GM12865 (cell line): Measurements from ENCODE around the gene CD200.
"Not testable (repeated sequence)": the region's sequence is repeated elsewhere in the genome, so short reads cannot be mapped to it uniquely, and the experiment has no call there.

Experiments used
- DNase-seq: peaks from one replicate; pipeline ENCODE4 v3.0.0; 2010; ENCODE audit warnings: low read depth
- H3K4me3 ChIP-seq: 2 replicates; pipeline ENCODE4 v1.5.1; 2011; ENCODE audit warnings: mild to moderate bottlenecking, low read depth, low read length, control low read depth
- TF ChIP-seq, protein P1 (sequence below): IDR thresholded peaks from 2 replicates; pipeline ENCODE4 v1.5.1; 2011; ENCODE audit warnings: low read length, control low read depth, low read depth, inconsistent platforms; ENCODE audit not compliant: insufficient read depth; ENCODE audit errors: missing control alignments

The CD200 gene

DNA sequence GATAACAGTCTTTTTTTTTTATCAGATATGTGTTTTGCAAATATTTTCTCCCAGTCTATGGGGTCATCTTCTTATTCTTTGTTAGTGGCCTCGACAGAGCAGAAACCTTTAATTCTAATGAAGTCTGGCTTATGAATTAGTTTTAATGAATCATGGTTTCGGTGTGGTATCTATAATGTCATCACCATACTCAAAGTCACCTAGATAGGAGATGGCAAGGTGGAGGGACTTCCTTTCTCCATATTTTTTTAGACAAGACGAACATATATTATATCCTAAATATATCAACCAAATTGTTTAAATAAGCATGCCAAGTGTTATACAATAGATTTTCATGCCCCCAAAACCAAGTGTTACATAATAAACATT lies 60.4 kb downstream of the CD200 start:
- TF ChIP-seq, protein P1, sequence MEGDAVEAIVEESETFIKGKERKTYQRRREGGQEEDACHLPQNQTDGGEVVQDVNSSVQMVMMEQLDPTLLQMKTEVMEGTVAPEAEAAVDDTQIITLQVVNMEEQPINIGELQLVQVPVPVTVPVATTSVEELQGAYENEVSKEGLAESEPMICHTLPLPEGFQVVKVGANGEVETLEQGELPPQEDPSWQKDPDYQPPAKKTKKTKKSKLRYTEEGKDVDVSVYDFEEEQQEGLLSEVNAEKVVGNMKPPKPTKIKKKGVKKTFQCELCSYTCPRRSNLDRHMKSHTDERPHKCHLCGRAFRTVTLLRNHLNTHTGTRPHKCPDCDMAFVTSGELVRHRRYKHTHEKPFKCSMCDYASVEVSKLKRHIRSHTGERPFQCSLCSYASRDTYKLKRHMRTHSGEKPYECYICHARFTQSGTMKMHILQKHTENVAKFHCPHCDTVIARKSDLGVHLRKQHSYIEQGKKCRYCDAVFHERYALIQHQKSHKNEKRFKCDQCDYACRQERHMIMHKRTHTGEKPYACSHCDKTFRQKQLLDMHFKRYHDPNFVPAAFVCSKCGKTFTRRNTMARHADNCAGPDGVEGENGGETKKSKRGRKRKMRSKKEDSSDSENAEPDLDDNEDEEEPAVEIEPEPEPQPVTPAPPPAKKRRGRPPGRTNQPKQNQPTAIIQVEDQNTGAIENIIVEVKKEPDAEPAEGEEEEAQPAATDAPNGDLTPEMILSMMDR: no peak
- no peak for DNase-seq
- H3K4me3 ChIP-seq: no peak overlapping the region

DNA sequence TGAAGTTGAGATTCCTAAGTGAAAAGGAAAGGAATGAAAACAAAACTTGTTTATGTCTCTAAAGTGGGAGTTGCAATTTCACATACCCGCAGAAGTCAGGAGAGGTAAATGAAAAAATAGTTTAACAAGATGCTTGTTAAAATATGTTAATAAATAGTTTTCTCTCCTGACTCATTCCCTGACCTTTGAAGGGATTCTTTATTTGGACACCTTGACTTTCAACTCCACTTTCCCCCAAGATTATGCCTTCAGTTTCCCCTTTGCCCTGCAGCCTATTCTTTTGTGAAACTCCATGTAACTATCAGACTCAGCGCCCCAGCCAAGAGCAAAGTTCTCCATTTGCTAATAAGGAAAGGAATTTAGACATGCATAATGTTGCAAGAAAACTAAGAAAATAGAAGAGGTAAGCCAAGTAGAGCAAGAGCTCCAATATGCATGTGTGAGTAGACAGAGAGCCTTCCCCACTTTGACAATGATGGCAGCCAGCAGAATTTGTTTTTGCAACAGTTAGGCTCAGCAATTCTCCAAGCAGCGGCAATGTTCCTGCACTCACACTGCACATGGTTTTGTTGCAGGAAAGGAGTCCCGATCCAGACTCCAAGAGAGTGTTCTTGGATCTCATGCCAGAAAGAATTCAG lies 61.2 kb downstream of the CD200 start:
- no peak for DNase-seq
- no peak overlapping the region for H3K4me3 ChIP-seq
- TF ChIP-seq, protein P1: no peak

DNA sequence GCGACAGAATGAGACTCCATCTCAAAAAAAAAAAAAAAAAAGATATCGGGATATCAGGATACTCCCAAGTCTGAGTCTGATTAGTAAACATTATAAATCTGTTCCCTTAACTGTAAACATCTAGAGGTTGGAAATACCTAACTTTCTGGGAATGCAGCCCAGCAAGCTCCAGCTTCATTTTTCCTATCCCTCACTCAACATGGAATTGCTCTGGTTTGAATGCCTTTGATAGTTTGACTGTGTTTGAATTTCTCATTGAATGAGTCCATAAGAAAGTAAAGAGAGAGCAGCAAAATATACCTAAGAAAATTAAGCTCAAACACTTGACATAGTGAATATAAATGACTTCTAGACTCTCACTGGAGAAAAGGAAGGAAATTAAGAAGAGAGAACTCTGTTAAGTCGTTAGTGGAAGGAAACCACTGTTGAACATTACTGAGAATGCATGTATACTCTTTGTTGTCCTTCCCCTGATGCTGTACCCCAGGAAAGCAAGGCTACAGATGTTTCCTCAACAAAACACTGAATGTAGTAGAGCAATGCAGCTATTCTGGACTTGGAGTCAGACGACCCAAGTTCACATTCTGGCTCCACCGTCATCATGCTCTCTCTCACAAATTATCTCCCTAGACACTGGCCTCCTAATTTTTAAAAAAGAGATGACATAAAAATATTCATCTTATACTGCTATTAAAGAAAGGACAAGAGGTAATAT lies 62.4 kb downstream of the CD200 start:
- no peak for DNase-seq
- TF ChIP-seq, protein P1: no peak
- H3K4me3 ChIP-seq: no peak overlapping the region

DNA sequence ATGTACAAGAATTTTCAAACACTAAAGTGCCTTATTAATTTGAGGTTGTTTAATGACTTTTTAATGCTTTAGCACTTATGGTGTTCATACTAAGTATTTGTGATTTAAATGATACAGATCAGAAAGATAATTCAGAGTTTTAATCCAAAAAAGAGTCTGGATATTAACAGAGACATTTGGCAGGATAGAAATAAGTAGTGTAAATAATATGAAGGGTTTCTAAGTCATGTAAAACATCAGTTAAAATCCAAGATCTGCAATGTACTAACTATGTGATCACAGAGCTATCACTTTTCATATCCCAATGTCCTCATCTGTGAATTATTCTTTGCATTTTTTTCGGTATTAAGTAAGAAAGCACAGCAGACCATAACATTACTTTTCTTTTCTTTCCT lies 62.9 kb downstream of the CD200 start:
- DNase-seq: no peak
- TF ChIP-seq, protein P1: no peak

DNA sequence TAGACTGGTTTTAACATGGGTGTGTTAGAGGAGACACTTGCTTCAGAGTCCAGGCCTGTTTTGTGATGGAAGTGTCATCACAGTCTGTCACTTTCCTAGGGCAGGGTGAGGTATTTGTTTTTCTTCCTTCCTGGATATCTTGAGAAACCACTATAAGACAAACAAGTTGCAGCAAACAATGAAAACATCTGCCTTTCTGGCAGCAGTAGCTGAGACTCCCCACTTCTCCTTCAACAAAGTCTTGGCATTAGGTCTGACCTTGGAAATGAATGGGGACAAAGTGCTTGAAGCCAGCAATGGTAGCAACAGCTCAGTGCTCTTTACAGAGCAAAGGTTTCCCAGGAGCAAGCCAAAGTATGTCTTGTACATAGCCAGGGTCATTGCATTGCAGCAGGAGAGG lies 64.6 kb downstream of the CD200 start:
- TF ChIP-seq, protein P1: no peak
- H3K4me3 ChIP-seq: no peak overlapping the region
- DNase-seq: no peak

More for the DNA sequence above, 62.9 kb downstream of the CD200 start:
- no peak overlapping the region for H3K4me3 ChIP-seq

DNA sequence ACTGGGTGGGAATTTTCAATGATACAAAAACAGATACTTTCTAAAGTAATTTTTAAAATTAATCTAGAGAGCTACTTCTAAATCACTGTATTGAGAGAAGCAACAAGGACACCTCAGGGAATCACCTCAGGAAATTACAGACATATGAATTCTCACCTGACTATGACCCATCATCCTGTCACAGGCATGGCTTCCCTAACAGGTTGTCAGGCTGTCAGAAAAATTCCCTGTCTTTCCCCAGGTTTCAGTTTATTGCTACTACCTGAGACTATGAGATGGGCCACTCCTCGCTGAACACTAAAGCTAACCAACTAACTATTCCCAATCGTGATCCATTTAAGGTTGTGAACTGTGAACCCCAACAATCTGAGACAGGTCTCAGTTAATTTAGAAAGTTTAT lies 66.1 kb downstream of the CD200 start:
- TF ChIP-seq, protein P1: no peak
- H3K4me3 ChIP-seq: no peak overlapping the region
- no peak for DNase-seq

DNA sequence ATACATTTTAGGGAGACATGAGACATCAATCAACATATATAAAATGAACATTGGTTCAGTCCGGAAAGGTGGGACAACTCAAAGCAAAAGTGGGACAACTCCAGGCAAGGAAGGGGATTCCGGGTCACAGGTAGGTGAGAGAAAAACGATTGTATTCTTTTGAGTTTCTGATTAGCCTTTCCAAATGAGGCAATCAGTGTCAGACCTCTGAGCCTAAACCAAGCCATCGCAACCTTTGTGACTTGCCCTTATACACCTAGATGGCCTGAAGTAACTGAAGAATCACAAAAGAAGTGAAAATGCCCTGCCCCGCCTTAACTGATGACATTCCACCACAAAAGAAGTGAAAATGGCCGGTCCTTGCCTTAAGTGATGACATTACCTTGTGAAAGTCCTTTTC lies 66.6 kb downstream of the CD200 start:
- DNase-seq, H3K4me3 ChIP-seq: not testable (repeated sequence)

DNA sequence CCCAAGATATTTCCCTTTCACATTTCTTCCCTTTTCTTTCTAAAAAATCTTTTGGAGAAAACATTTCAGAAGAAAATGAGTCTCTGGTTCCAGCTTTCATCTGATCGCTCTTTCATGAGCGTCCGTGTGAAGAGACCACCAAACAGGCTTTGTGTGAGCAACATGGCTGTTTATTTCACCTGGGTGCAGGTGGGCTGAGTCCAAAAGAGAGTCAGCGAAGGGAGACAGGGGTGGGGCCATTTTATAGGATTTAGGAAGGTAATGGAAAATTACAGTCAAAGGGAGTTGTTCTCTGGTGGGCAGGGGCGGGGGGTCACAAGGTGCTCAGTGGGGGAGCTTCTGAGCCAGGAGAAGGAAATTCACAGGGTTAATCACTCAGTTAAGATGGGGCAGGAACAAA lies 67.4 kb downstream of the CD200 start:
- not testable (repeated sequence) for H3K4me3 ChIP-seq, DNase-seq
